NCI-H526 treated with DMSO at 0.1 percent for 48 hours (cell line): ENCODE results near the gene SPRYD4.

Experiments used
- DNase-seq: peaks from one replicate; lab custom pipeline; 2025; lab: John Stamatoyannopoulos, UW

The SPRYD4 gene

GRCh38 chr12:56521590-56522371, 53.4 kb downstream of the SPRYD4 start, which contains the start of gene RBMS2:
Gene RBMS2 (plus strand): TSS chr12:56521820. CDS start chr12:56522024, 204 bp downstream.
- no peak for DNase-seq

DNA sequence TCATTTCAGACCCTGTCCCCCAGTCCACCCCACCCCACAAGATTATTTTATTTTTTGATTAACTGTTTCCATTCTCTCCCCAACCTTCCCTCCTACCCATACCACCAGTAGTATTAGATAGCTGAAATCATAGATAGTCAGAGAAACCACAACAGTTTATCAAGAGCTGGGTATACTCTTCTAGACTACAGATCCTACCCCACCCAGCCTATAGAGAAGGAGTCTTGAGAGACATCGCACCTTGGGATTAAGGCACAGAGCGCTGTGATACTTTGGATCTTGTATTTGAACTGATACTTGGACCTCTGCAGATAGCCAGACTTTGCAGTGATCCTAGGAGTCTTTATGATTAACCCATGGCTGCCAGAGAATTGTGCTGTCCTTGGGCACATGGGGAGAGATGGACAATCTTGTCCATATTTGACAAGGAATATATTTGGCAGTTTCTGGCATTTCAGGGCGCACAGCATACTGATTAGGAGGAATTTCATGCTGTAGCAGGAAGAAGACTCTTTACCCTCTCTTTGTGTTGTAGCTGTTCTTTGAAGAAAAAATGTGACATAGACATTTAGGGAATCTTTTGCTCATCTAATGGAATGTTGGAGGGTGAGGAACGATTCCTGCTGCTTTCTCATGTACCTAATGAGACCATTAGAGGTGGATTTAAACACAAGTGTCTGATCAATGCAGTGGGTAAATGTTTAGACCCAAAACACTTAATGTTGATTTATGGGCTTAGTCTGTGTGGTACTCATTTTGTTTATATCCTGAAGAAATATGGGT, 54.2 kb downstream of the SPRYD4 start:
- no peak for DNase-seq

DNA sequence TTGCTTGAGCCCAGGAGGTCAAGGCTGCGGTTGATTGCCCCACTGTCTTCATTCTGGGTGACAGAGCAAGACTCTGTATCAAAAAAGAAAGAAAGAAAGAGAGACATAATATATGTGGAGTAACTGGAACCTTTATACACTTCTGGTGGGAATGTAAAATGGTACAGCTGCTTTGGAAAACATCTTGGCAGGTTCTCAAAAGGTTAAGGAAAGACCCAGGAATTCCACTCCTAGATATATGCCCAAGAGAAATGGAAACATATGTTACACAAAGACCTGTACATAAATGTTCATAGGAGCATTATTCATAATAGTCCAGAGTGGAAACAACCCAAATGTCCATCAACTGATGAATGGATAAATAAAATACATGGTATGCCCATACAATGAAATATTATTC, 60.5 kb downstream of the SPRYD4 start:
- no peak for DNase-seq
